GM18508 (cell line): ENCODE results near the gene LSM7.

Experiments
- ATAC-seq: cut with Tn5 transposase; IDR thresholded peaks from one replicate; pipeline ENCODE4 v1.9.1; 2021; ENCODE audit warnings: moderate number of reproducible peaks; ENCODE audit not compliant: insufficient read depth, unreplicated experiment

The LSM7 gene

DNA sequence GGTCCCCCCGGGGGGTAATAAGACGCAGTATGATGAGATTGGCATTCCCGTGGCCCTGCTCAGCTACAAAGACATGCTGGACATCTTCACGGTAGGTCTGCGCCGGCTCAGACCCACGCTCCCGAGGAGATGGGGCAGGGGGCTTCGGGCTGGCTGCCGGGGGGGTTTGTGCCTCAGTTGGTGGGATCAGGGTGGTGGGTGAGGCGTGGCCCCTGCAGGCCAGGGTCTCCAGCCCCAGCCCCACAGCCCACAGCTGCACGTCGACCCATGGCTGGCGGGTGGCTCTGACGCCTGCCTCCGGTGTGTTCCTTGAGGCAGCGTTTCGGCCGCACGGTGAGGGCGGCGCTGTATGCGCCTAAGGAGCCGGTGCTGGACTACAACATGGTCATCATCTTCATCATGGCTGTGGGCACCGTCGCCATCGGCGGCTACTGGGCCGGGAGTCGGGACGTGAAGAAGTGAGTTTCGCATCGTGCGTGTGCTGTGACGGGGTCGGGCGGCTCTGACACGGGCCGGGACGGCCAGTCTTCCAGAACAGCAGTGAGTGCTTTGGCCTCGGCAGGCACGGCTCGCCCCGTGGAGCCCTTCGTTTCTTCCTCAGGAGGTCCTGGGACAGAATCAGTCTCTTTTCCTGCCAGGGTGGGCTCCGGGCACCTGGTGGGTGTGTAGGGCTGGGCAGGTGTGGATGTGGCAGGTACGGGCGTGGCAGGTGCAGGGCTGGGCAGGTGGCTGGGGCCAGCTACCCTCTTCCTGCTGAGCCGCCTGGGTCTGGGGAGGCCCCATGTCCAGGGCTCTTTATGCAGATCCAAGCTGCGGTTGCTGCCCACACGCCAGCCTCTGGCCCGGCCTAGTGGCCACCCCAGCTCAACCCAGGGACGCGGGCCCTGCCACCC lies 10.6 kb upstream of the LSM7 start:
- ATAC-seq: no peak

DNA sequence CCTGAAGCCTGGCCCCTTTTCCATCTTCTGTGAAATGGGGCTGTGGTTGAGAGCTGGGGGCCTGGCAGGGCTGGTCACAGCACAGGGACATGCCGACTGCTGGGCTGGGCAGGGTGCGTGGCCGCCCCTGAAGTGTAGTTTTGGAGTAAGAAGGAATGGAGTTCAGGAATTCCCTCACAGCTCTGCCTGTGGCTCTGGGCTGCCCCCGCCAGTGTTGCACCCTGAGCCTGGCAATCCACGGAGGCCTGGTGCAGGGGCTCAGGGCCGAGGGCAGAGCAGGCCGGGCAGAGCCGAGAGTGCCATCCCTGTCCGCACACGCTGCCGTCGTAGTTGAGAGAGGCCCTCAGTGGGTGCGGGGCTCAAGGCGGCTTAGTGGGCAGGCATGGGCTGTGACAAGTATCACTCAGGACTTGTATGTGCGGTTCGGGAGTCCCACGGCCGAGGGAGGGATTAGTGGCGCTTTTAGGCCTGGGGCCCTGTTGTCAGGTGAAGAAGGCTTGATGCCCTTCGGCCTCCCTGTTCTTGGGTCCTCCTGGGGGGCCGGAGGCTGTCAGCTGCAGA lies 9.7 kb upstream of the LSM7 start:
- no peak for ATAC-seq

DNA sequence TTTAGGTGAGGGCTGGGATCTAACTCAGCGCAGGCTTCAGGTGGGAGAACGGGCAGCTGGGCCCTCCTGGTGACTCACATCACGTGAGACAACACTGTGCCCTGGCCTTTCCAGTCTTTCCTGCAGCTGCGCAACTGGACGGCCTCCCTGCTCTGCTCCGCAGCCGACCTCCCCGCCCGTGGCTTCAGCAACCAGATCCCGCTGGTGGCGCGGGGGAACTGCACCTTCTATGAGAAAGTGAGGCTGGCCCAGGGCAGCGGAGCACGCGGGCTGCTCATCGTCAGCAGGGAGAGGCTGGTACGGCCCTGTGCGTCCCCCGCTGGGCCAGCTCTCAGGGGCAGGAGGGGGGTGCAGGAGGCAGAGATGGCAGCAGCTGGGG lies 8.9 kb upstream of the LSM7 start:
- no peak for ATAC-seq

DNA sequence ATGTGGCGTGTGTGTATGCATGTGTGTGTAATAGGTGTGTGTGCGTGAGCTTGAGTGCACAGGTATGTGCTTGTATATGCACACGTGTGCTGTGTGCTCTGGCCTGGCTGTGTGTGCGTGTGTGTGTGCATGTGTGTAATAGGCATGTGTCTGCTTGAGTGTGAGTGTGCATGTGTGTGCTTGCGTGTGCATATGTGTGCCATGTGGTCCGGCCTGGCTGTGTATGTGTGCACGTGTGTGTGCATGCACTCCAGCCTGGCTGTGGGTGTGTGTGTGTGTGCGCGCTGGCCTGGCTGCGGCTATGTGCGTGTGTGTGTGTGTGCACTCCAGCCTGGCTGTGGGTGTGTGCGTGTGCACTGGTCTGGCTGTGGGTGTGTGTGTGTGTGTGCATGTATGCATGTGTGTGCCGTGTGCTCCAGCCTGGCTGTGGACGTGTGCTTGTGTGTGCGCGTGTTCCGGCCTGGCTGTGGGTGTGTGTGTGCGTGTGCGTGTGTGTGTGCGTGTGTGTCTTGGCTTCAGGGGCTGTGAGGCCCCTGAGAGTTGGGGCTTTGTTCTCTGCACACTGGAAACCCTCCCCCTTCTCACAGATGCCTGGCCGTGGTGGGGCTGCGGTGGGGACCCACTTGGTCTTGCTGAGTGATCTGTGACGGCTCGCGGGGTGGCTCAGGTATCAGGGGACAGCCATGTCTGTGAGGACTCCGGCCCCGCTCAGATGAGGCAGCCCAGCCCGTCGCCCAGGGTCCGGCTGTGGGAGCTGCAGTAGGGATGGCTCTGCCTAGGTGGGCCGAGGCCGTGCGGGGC lies 8.3 kb upstream of the LSM7 start:
- no peak for ATAC-seq

DNA sequence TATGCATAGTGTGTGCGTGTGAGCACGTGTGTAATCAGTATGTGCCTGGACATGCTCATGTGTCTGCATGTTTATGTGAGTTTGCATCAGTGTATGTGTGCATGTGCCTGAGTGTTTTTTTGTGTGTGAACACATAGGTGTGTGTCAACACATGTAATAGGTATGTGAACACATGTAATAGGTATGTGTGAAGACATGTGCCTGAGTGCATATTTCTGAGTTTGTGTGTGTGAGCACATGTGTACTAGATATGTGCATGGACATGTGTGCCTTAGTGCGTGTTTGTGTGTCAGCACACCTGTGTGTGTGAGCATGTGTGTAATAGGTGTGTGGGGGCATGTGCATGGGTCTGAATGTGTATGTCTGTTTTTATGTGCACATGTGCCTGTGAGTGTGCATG lies 7.5 kb upstream of the LSM7 start:
- no peak for ATAC-seq

DNA sequence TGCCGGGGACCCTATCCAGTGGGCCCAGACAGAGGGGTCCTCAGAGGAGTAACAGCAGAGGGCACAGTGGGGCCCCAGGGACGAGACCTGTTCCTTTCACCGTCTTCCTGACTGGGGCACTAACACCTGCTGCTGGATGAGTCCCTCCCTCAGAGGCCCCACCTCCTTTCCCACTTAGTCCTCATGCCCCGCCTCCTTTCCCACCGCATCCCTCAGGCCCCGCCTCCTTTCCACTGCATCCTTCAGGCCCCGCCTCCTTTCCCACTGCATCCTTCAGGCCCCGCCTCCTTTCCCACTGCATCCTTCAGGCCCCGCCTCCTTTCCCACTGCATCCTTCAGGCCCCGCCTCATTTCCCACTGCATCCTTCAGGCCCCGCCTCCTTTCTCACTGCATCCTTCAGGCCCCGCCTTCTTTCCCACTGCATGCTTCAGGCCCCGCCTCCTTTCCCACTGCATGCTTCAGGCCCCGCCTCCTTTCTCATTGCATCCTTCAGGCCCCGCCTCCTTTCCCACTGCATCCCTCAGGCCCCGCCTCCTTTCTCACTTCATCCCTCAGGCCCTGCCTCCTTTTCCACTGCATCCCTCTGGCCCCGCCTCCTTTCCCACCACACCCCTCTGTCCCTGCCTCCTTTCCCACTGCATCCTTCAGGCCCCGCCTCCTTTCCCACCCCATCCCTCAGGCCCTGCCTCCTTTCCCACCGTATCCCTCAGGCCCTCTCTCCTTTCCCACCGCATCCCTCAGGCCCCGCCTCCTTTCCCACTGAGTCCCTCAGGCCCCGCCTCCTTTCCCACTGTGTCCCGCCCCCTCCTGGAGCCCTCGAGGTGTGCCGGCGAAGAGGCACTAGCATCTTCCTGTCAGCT lies 6.8 kb upstream of the LSM7 start:
- ATAC-seq: no peak

DNA sequence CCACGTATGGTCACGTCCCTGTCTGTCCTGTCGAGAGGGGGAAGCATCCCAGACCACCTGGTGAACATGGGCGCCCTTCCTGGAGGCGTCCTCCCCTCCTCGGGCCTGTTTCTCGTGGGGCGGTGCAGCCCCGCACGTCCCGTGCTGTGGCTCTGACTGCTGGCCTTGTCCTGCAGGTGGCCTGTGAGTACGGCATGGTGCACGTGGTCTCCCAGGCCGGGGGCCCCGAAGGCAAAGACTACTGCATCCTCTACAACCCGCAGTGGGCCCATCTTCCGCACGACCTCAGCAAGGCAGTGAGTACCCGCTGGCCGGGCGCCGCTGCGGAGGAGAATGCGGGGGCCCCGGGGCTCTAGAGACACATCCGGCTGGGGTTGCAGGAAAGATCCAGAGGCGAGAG lies 6.0 kb upstream of the LSM7 start:
- ATAC-seq: no peak

DNA sequence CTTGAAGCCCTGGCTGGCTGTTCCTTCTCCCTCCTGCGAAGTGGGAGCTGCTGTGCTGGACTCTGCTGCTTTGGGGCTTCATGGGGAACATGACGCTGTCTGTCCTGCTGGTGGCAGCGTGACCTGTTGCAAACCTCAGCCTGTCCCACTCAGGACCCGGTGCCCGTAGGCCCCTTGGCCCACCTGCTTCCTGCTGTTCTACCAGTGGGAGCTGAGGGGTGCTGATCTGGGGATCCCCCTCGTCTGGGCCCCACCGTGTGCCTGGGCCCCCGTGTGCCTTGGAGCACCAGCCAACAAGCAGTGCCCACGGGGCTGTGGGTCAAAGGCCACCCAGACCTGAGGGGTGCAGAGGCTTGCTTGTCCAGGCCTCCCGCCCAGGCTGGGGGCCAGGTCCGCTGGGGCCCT lies 5.4 kb upstream of the LSM7 start:
- no peak for ATAC-seq

DNA sequence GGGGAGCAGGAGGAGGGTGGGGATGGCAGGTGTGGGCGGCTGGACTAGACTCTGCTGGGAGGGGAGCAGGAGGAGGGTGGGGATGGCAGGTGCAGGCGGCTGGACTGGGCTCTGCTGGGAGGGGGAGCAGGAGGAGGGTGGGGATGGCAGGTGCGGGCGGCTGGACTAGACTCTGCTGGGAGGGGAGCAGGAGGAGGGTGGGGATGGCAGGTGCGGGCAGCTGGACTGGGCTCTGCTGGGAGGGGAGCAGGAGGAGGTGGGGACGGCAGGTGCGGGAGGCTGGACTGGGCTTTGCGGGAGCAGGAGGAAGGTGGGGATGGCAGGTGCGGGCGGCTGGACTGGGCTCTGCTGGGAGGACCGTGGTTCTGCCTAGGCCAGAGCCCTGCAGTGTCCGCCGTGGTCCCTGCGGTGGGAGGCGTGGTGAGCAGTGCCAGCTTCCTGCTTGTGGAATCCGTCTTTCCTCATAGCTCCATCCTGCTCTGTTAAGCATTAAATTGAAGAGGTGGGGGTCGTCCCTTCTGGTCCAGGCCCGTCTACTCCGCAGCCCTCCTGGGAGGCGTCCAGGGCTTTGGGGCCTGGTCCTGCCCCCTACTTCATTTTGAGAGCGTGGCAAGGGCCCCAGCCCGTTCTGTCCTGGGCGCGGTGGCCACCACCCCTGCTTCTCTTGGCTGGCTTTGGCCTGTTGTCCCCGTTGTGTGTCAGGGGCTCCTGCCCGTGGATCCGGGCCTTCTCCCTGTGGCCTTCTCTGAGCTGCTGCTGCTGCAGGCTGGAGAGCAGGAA lies 4.8 kb upstream of the LSM7 start:
- ATAC-seq: no peak

DNA sequence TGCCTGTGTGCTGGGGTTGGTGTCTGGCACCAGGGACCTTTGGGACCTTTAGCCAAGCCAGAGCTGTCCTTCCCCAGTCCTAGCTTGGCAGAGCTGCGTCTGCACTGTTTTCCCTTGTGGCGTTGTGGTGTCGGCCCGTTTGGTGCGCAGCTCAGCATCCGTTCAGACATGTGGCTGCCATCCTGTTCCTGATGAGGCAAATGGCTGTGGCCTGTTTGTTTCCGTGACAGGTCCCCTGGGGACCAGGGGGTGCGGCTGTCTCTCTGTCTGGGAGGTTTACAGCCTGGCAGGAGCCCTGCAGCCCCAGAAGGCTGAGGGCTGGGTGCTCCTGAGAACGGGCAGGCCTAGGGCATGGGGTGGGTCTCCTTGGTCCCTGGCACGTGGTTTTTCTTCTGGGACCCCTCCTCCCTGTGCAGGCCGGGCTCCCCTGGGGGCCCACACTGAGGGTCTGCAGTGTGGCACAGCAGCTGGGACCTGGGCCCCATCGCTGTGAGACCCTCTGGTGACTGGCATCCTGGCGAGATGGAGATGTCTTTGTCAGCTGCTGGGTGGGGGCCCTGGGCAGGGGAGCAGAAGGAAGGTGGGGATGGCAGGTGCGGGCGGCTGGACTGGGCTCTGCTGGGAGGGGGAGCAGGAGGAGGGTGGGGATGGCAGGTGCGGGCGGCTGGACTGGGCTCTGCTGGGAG lies 4.1 kb upstream of the LSM7 start:
- no peak for ATAC-seq

DNA sequence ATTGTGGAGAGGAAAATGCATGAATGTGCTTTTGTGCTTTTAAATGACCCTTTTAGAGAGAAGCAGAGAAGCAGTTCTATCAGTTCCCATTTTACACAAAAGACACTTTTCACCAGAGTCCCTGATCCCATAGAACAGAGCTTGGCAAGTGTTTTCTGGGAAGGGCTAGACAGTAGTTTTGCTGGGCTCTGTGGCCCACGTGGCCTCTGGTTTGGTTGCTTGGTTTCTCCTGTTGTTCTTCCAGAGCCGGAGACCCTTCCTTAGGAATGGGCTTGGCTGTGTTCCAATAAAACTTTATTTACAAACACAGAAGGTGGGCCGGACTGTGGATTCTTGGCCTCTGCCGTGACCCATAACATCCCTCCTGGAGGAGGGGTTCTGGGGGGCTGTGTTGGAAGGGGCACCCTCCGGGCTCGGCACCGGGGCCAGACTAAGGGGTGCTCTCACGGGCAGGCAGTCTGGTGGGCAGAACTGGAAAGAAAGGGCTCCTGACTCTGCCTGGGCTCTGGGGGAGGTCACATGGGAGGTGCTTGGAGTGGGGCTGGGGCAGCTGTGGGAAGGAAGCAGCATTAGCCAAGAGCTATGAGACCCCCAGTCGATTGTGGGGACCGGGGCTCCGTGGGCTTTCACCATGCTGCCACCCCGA lies 3.3 kb upstream of the LSM7 start:
- ATAC-seq: no peak

DNA sequence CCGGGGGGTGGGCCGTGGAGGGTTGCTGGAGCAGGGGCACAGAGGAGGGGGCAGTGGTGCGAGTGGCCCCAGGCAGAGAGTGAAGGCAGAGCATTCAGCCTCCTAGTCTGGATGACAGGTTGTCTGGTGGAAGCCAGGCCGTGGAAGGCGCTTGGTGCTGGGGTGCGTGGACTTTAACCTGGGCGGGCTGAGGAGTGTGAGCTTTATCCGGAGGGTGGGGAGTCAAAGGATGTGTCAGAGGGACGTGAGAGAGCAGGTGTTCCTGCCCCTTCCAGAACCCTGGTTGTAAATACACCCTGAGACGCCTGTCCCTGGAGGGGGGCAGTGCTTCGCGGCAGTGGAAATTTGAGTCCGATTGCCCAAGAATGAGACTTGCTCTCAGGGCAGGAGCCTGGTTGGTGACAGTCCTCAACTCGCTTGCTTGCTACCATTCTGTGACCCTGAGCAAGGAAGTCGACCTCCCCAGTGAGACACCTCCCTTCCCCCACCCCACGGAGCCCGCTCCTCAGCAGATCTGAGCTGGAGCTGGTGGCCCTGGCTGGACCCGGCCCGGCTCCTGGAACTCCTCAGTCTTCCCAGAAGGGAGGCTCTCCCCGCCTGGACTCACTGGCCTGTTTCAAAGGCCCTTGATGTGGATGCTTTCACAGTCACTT lies 2.4 kb upstream of the LSM7 start:
- no peak for ATAC-seq

DNA sequence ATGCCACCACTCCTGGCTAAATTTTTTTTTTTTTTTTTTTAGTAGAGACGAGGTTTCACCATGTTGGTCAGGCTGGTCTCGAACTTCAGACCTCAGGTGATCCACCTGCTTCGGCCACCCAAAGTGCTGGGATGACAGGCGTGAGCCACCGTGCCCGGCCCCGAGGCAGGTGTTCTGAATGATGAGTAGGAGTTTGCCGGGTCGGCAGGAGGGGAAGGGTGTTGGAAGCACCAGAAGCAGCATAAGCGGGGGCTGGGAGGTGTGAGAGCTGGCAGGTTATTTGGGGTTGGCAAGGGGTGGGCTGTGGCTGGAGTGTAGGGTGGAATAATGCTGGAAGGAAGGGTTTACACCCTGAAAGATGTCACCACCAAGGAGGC lies 1.9 kb upstream of the LSM7 start:
- no peak for ATAC-seq

DNA sequence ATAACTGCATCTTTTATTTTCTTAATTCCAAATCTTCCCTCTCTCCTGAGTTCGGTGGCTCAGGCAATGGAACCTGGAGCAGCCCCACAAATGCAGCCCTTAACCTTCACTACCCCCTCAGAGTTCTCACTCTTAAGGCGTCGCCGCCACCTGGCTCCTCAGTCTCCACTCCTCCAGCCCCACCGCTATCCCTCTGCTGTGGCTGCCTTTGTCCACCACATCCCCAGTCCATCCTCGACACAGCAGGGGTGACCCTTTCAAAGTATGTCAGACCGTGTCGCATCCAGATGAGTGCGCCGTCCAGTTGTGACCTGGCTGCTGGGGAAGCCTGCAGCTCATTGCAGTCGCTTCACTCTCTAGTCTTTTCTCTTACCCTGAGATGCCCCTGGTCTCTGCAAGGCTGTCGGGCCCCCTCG lies 1.1 kb upstream of the LSM7 start:
- no peak for ATAC-seq

DNA sequence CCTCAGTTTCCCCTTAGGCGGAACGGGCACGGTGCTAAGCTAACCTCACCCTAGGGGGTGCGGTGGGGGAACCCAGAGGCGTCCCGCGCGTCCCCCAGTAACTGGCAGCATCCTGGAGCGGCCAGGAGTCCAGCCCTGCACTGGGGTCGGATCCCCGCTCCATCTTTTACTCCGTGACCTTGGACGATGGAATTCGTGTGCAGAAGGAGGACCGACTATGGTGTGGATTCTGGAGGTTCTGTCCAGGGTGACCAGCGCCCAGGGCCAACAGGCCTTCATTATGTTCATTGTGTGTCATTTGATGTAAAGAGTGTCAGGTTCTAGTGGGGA lies 728 bp upstream of the LSM7 start:
- no peak for ATAC-seq

DNA sequence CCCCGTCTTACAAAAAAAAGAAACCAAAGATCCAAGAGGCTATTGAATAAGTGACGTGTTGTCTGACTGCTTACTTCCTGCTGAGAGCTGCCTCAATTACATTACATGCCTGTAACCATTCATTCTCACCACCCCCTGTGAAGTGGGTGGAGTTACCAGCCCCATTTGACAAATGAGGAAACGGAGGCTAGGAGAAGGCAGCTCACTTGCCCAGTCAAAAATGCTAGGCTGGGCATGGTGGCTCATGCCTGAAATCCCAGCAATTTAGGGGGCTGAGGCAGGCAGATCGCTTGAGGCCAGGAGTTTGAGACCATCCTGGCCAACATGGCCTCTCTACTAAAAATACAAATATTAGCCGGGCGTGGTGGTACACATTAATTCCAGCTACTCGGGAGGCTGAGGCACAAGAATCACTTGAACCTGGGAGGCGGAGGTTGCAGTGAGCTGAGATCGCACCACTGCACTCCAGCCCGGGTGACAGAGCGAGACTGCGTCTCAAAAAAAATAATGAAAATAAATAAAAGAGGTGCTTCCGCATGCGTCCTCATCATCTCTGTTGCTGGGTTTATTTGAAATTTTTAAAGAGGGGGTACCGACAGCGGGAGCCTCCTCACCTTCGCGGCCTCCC lies 499 bp downstream of the LSM7 start:
- ATAC-seq: no peak

DNA sequence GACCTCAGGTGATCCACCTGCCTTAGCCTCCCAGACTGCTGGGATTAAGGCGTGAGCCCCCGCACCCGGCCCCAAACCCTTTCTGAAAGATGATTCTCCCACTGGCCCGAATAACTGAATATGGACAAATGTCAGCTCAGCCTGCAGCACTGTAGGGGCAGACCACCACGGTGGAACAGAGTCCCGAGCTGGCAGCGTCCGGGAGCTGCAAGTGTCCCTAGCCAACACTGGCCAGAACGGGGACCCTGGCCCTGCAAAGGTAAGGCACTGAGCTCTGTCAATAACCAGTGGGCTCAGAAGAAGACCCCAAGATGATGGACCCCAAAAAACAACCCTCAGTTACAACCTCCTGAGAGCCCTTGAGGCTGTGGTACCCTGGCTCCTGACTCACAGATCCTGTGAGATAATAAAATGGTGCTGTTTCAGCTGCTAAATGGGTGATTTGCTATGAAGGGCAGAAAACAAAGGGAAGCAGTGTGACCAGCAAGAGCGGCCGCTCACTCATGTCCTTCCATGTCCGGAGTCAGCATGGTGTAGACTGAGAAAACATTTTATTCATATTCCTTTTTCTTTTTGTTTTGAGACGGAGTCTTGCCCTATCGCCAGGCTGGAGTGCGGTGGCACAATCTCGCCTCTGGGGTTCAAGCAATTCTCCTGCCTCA lies 1.6 kb downstream of the LSM7 start:
- no peak for ATAC-seq
